ENCODE measurements around the gene SH3D19. TPM values are rescaled to one million over a fixed set of nuclear protein-coding genes. Genes with fewer than 3 reads are reported as not detected.

The SH3D19 gene
- total RNA-seq, 1 donor from 2014 or later = 108 TPM

DNA sequence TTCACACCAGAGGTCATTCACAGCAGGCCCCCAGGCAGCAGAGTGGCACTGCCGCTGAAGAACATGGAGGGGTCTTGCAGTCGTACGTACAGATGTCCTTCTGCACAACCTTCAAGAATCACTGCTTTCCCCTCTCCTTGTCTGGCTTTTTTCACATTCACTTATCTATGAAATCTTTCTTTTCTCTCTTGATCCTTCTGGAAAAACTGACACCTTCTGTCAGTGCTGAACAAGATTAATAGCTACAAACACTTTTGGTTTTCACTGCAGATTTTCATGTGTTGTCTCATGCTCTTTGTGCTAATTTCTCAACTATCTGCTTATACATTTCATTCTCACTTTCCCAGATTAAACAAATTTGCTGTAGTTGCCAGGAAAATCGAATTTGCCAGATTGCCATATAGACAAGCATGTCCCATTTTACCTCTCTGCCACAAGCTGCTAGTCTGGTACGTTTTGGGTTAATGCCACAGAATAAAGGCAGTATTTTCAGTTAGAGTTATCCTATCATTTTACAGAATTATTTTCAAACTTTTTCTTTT is 142.9 kb downstream of the SH3D19 start:
- intact Hi-C loops (cut with DNase I) = no loop called here
- ATAC-seq = no peak

DNA sequence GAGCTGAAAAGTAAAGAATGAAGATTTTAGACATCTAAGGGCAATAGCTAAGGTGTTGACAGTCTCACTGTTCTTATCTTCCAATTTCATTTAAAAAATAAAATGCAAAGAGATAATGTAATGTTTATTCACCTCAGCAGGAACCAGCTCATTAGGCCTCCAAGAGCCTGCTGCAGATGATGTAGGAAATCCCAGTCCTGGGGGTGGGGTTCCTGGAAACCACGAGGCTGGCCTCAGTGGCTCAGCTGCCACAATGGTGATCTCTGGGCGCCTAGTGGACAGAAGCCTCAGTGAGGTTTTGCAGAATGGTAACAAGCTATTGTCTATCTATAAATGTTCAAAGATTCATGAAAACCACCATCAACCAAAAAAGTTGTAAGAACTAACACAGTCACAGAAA is 148.7 kb downstream of the SH3D19 start:
- no peak for DNase-seq (ENCODE audit: missing footprints)
- intact Hi-C loops (cut with DNase I) = no loop called here
- no peak for ATAC-seq

More for the DNA sequence above, 142.9 kb downstream of the SH3D19 start:
- DNase-seq (ENCODE audit: missing footprints) = no peak

DNA sequence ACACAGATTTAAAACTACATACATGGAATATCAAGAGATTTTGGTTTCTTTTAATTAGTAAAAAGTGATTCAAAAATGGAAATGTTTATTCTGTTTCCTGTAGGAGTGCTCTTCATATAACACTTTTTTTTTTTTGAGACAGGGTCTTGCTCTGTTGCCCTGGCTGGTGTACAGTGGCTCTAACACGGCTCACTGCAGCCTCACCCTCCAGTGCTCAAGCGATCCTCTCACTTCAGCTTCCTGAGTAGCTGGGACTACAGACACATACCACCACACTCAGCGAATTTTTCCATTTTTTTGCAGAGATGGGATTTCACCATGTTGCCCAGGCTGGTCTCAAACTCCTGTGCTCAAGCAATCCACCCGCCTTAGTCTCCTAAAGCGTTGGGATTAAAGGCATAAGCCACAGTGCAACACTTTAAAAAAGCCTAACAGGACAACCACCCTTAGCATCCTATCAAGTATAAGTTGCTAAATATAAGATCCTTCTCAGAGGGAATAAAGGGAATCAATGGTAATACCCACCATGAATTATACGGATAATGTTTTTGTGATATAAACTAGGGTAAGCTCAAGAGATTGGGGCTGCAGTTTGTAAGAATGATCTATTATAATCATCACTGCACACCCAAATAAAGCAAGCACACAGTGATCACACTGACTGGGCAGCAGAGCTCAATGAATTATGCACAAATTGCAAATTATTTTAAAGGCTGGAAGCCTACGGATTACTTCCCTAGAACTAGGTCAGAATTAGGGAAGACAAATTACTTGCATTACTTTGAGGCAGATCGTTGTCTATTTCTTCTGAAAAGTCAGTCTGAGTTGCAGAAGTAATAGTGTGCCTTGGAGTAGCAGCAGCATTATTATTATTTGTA is 149.4 kb downstream of the SH3D19 start:
- ATAC-seq (no peak), DNase-seq (ENCODE audit: missing footprints) (no peak)
- intact Hi-C loops (cut with DNase I) = no loop called here

DNA sequence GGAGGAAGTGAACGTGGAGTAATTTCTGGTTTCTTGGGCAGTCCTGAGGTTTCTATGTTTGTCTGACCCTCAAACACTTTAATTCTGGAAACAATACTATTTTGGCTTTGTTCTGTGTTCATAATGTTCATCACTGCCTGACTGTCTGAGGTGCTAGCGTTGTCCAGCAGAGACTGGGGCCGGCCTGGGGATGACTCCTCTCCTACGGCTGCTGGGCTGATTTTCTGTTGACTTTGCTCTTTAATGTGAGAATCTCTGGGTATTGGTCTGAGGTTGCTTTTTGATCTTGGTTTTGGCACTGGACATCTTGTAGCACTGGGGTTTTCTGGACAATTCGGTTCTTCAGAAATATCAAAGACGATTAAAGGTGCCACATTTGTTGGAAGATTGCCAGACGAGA is 150.2 kb downstream of the SH3D19 start:
- DNase-seq (ENCODE audit: missing footprints) (no peak), ATAC-seq (peak; percentile 20)
- intact Hi-C loops (cut with DNase I) = no loop called here

DNA sequence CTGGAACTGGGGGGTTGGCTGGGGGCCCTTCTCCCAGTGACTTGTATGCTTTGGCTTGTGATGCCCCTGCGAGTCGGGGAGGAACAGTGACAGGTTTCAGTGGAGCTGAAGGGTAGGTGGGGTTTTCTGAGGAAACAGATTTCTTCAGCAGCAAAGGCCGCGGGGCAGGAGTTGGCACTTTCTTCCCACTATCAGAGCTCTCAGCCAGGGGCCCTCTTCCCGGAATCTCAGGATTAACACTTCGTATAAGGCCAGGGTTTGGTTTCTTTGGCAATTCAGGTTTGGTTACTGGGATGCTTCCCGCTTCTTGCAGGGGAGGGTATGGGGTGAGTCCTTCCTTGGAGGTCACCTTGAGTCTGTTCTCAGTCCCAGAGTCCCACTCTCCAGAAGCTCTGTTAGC is 150.6 kb downstream of the SH3D19 start:
- ATAC-seq (peak; percentile 17), DNase-seq (ENCODE audit: missing footprints) (no peak)
- intact Hi-C loops (cut with DNase I) = no loop called here

DNA sequence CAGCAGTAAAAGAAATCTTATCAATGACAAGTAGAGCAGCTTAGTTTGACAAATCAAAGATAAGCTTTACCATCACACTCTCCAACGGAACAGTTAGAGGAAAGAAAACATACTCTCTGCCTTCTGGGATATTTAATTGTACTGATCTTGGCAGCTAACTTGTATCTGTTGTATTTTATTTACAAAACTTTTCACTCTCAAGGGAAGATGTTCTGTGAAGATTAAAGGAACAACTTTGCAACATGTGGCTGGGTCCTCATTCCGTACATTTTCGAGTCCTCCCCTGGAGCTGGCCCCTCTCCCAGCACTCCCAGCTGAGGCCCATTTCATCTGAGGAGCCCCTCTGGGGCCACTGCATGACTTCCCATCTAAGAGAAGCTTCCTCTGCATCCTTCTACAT is 151.5 kb downstream of the SH3D19 start:
- peak; percentile 80 for DNase-seq (ENCODE audit: missing footprints)

DNA sequence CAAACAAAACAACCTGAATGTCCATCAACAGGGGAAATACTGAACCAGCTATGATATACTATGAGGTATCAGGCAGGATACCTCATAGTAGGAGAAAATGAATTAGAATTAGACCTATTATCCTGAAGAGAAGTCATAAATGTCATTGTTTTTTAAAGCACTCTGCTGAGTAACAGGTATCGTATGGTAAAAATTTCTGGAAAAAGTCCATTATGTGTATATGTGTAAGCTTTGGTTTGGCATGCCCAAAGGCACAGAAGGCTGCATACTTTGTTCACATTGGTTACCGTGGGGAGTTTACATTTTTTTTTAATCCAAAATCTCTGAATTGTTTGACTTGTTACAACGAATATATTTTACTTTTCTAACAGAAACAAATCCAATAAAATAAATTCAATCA is 155.5 kb downstream of the SH3D19 start:
- DNase-seq (ENCODE audit: missing footprints) (no peak), ATAC-seq (no peak)
- intact Hi-C loops (cut with DNase I) = loop anchor here (5.0 kb wide), 1 partner anchor 57 kb away; no protein-coding TSS in a partner anchor

More for the DNA sequence above, 151.5 kb downstream of the SH3D19 start:
- intact Hi-C loops (cut with DNase I) = no loop called here
- ATAC-seq = peak; percentile 76

DNA sequence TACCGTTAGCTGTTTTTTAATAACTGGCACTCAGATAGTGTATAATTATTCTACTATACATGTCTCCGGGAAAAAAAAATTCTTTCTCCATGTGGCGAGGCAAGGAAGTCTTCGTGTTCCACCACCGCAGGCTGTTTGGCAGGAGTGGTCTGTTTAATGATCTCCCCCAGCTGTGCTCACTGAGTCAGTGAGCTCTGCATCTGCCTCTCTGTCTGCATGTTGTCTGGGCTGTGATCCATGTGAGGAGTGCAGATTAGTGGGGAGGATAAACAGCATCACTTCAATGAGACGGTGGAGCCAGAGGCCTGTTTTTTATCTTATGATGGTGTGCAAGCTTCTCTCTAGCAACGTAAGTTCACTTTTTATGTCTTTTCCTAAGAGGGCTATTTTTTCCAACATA is 156.2 kb downstream of the SH3D19 start:
- ATAC-seq (peak; percentile 95), DNase-seq (ENCODE audit: missing footprints) (peak; percentile 83)
- intact Hi-C loops (cut with DNase I) = loop anchor here (5.0 kb wide), 1 partner anchor 58 kb away; no protein-coding TSS in a partner anchor

DNA sequence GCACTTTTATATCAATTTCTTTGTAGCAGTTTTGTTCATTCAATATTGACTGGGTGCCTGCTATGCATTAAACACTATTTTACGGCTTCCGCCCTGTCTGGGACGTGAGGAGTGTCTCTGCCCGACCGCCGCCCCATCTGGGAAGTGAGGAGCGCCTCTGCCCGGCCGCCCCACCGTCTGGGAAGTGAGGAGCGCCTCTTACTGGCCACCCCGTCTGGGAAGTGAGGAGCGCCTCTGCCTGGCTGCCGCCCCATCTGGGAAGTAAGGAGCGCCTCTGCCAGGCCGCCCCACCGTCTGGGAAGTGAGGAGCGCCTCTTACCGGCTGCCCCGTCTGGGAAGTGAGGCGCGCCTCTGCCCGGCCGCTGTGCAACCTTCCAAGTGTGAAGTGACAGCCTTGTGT is 157.8 kb downstream of the SH3D19 start:
- no peak for DNase-seq (ENCODE audit: missing footprints)
- intact Hi-C loops (cut with DNase I) = loop anchor here (5.0 kb wide), 1 partner anchor 60 kb away; no protein-coding TSS in a partner anchor
- ATAC-seq = no peak

DNA sequence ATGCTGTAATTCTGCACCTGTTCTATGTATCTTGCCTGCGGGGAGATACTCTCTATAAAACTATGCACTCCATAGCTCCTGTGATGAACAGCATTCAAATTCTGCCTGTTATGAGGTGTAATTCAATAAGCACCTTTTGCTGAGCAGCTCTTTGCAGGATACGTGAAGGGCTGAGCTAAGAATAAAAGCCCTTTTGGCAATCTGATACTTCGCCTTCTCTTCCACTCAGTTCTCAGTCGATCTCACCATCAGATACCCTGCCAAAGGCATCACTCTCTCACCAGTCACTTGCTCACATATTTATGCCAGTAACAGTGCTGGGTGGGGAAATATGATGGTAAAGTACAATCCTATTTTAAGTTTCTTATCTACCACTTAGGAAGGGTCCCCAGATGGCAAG is 158.8 kb downstream of the SH3D19 start:
- ATAC-seq (no peak), DNase-seq (ENCODE audit: missing footprints) (no peak)
- intact Hi-C loops (cut with DNase I) = loop anchor here (5.0 kb wide), 1 partner anchor 61 kb away; no protein-coding TSS in a partner anchor

DNA sequence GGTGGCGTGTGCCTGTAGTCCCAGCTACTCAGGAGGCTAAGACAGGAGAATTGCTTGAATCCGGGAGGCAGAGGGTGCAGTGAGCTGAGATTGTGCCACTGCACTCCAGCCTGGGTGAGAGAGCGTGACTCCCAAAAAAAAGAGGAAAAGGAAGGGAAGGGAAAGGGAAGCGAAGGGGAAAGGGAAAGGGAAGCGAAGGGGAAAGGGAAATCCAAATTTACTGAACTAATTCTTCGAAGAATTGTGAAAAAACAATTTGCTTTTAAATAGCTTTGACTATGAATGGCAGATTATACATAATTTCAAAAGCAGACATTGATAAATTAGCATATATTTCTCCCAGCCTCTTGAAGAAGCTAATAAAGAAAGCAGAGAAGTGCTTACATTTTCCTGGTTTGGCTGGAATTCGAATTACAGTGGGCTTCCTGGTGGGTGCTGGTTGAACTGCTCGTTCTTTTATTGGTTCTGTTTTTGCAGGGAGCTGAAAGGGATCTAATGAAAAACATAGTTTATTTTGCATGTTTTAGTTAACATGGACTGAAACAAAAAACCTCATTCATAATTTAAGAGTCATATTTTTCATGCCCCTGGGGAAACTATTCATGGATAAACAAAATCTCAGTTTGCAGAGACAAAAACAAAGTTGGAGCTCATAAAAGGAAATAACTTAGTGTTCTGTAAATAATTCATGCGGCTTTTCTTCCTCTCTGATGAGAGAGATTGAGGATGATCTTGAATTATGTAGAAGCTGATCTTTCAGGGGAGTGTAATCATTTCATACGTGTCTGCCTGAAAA is 160.0 kb downstream of the SH3D19 start:
- intact Hi-C loops (cut with DNase I) = loop anchor here (5.0 kb wide), 1 partner anchor 62 kb away; no protein-coding TSS in a partner anchor
- DNase-seq (ENCODE audit: missing footprints) = no peak
- ATAC-seq = no peak

DNA sequence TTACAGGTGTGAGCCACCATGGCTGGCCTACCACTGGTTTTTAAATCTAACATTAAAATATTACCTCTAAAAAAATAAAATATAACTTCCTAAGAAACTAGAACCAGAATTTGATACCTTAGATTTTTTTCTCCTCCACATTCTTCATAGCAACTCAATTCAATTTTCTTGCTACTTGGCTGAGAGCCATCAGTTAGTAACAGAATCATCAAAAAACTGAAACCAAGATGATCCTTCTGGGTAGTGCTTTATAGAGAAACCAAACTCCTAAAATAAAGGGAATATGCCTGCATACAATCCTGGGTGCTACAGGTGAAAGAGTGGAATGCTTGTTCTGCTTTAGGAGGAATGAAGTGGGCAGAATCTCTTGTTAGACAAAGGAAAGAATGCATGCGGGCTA is 161.6 kb downstream of the SH3D19 start:
- ATAC-seq (no peak), DNase-seq (ENCODE audit: missing footprints) (no peak)
- intact Hi-C loops (cut with DNase I) = no loop called here

DNA sequence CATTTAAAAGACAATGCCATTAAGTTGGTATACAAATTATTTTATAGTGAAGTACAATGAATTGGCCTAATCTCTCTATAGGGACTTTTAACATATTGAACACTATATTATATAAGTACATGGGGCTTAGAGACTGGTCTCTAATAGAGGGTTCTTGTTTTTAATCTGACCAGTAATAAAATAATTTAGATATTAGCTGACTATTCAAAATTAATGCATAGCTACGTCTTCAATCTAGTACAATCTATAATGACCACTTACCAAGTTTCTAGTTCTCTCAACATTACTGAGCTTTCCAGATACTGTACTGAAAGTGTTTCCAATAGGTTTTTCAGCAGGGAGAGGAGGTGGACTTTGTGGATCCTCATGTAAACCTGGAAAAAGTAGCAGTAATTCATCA is 166.4 kb downstream of the SH3D19 start:
- ATAC-seq (no peak), DNase-seq (ENCODE audit: missing footprints) (no peak)
- intact Hi-C loops (cut with DNase I) = no loop called here

DNA sequence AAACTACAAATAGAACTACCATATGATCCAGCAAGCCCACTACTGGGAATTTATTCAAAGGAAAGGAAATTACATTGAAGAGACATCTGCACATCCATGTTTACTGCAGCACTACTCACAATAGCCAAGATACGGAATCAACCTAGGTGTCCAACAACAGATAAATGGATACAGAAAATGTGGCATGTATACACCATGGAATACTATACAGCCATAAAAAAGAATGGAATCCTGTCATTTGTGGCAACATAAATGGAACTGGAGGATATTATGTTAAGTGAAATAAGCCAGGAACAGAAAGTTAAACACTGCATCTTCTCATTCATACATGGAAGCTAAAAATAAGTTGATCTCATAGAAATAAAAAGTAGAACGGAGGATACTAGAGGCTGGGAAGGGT is 167.9 kb downstream of the SH3D19 start:
- ATAC-seq = no peak
- intact Hi-C loops (cut with DNase I) = no loop called here
- no peak for DNase-seq (ENCODE audit: missing footprints)

DNA sequence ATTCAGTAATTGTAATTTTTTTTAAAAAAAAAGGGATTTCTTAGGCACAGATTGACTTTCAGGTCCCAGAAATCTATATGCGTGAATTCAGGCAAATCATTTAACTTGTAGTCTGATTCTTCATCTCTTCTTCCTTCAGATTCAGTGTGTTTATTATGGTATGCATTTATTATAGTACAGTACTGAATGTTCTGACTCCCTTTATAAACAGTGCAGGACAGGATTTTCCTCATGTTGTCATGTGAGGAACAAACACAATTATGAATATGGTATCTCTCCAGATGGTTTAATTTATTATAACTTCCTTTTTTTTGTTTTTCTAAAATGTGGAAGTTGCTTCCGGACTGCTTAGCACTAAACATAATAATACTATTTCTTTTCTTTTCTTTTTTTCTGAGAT is 171.8 kb downstream of the SH3D19 start:
- DNase-seq (ENCODE audit: missing footprints) (no peak), ATAC-seq (no peak)
- intact Hi-C loops (cut with DNase I) = no loop called here

DNA sequence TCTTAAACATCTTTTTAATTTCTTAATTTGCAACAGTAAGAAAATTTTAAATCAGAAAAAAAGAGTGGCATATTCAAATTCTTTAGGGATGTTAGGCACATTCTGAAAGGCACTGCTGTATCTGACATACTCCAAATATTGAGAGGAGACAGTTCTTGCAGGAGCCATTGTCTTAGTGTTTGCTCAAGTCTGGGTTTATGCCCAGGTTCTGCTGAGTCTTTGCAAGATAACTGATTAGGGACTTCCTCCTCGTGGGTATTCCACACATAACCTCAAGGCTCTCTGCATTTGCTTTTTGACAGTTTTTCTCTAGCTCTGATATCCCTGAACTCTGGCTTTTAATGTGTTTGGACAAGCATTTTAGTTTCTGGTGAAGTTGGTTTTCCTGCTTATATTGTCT is 173.4 kb downstream of the SH3D19 start:
- DNase-seq (ENCODE audit: missing footprints) (no peak), ATAC-seq (no peak)
- intact Hi-C loops (cut with DNase I) = no loop called here

DNA sequence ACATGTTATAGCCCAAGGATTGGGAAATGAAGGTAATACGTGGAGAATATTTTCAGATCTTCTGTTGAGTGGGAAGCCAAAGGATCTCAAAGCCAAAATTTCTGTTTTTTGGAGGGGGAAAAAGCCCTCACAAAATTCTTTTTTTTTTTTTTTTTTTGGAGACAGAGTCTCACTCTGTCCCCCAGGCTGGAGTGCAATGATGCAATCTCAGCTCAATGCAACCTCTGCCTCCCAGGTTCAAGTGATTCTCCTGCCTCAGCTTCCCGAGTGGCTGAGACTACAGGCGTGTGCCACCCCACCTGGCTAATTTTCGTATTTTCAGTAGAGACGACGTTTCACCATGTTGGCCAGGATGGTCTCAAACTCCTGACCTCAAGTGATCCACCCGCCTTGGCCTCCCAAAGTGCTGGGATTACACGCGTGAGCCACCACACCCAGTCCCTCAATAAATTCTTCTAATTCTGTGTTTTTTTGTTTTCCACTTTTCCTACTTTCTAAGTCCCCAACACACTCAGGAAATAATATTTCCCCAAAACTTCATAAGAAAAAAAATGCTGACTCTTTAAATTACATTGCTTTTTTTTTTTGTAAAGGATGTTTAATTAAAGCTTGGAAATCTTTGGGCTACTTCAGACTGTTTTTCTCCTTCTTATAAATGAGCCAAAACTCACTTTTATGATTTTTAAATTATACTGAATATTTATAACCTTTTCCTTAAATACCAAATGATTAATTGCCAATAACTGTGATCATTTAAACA is 174.4 kb downstream of the SH3D19 start:
- ATAC-seq = no peak
- intact Hi-C loops (cut with DNase I) = no loop called here
- no peak for DNase-seq (ENCODE audit: missing footprints)

DNA sequence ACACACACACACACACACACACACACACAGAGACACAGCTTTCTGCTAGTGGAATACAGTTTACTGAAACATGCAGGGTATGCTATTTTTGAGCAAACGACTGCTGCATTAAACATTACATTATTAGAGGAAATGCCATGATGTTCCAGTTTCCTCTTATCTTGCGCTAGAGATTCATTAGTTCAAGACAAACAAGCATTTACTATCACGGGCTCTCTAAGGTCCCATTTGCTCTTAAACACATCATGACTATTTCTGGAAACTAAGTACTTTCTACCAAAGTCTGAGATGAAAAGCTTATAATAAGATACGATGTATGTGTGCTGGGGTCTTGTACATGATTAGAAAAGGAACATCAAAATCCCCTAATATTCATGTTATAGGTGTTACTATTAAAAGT is 177.1 kb downstream of the SH3D19 start:
- intact Hi-C loops (cut with DNase I) = no loop called here
- ATAC-seq = no peak
- DNase-seq (ENCODE audit: missing footprints) = no peak

DNA sequence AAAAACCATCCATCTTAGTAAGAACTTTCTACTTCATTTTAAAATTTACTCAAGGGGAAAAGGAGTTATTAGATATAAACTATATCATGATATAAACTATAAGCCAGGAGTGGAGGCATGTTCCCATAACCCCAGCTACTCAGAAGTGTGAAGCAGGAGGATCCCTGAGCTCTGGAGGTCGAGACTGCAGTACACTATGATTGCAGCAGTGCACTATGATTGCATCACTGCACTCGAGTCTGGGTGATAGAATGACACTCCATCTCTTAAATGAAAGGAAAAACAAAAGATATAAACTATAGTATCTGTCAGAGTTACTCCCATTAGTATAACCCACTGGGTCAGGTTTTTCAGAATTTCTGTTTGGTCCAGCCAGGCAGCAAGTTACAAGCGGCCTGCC is 178.4 kb downstream of the SH3D19 start:
- intact Hi-C loops (cut with DNase I) = no loop called here
- ATAC-seq (no peak), DNase-seq (ENCODE audit: missing footprints) (no peak)

All from Right ventricle myocardium inferior (tissue), 1 donor.